ENCODE results near the gene STX11.
"Not testable (repeated sequence)": the region's sequence is repeated elsewhere in the genome, so short reads cannot be mapped to it uniquely, and the experiment has no call there.

The STX11 gene

GRCh38 chr6:144174006-144174405 lies 23.7 kb downstream of the STX11 start:
- FAIRE-seq (no peak), DNase-seq (ENCODE audit: low spot score) (no peak)

- FAIRE-seq, result no peak
- DNase-seq (ENCODE audit: low spot score), result no peak
Observed at GRCh38 chr6:144176043-144176442, 25.7 kb downstream of the STX11 start.

- no peak for DNase-seq (ENCODE audit: low spot score)
- FAIRE-seq, result no peak
Observed at GRCh38 chr6:144177726-144178125, 27.4 kb downstream of the STX11 start.

GRCh38 chr6:144178323-144178722 lies 28.0 kb downstream of the STX11 start:
- FAIRE-seq, result no peak

DNA sequence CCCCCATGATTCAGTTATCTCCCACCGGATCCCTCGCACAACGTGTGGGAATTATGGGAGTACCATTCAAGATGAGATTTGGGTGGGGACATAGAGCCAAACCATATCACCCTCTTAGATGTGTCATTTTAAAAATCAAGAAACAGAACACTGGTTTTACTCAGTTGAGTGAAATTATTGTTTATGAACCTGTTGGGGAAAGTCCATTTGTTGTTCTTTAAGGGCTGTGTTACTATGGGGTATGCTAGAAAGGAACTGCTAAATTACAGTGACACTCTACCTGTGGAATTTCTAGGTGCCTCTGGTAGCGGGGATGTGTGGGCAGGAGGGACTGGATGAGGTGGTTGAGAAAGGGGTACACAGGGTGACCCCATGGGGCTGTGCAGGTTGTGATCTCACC lies 28.9 kb downstream of the STX11 start:
- FAIRE-seq (no peak), DNase-seq (ENCODE audit: low spot score) (no peak)

More at GRCh38 chr6:144178323-144178722, 28.0 kb downstream of the STX11 start:
- no peak for DNase-seq (ENCODE audit: low spot score)

GRCh38 chr6:144179828-144180227 lies 29.5 kb downstream of the STX11 start:
- DNase-seq (ENCODE audit: low spot score), result no peak
- no peak for FAIRE-seq

DNA sequence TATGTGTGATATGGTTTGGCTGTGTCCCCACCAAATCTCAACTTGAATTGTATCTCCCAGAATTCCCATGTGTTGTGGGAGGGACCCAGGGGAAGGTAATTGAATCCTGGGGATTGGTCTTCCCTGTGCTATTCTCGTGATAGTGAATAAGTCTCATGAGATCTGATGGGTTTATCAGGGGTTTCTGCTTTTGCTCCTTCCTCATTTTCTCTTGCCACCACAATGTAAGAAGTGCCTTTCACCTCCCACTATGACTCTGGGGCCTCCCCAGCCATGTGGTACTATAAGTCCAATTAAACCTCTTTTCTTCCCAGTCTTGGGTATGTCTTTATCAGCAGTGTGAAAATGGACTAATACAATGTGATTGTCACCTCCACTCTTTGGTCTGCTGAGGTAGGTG lies 30.0 kb downstream of the STX11 start:
- not testable (repeated sequence) for DNase-seq (ENCODE audit: low spot score); FAIRE-seq

DNA sequence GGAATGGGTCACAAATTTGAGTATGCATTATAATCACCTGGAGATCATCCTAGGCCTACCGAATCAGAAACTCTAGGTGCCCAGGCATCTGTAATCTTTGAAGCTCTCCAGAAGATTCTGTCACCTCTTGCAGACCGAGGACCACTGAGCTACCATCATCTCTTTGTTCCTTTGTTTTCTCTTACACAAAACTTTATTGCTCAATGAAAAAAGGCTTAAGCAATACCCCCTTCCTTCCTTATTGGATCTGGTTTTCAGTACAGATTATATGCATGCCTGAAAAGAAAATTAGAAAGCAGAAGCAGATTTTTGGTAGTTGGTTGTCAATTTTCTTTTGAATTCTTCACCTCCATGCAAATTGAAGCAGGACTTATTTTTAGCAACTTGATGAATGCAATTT lies 31.3 kb downstream of the STX11 start:
- DNase-seq (ENCODE audit: low spot score), result no peak
- no peak for FAIRE-seq

DNA sequence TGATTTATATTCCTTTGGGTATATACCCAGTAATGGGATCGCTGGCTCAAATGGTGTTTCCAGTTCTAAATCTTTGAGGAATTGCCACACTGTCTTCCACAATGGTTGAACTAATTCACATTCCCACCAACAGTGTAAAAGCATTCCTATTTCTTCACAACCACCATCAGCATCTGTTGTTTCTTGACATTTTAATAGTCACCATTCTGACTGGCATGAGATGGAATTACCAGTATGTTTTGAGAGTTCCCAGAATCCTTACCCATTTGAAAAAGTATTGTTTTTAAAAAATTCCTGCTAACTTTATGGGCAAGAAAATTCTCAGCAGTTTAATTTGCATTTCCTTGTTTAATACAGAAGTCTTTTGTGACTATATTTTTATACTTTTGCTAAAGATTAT lies 33.9 kb downstream of the STX11 start:
- DNase-seq (ENCODE audit: low spot score); FAIRE-seq: not testable (repeated sequence)

DNA sequence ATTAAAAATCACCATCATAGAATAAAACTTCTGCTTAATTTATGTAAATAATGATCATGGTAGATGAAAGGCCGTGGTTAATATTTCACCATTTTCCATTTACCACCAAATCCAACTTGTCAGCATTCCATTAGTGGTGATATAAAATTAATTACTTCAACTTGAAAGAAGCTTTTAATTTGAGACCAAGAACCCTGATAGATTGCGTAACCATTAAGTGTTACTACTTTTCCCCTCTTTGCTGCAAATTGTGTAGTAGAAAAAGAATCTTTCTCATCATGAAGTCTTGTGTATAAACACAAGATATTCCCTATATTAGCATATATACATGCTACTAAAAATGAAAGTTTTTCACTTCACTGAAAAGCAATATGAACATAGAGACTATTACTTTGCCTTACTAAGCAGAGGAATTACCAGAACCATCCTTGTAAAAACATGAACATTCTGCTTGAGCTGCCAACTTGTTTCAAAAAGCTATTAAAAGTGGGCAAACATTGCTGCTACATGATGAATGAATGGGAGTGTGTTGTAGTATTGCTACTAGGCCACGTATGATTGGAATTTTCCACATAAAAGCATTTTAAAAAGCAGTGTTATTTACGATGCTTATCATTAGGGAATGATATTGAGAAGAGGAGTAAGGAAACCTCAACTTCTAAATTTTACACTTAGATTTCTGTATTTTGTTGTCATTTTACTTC lies 35.0 kb downstream of the STX11 start:
- no peak for DNase-seq (ENCODE audit: low spot score)
- FAIRE-seq, result no peak

- FAIRE-seq (no peak), DNase-seq (ENCODE audit: low spot score) (no peak)
Observed at GRCh38 chr6:144186817-144187625, 36.7 kb downstream of the STX11 start.

DNA sequence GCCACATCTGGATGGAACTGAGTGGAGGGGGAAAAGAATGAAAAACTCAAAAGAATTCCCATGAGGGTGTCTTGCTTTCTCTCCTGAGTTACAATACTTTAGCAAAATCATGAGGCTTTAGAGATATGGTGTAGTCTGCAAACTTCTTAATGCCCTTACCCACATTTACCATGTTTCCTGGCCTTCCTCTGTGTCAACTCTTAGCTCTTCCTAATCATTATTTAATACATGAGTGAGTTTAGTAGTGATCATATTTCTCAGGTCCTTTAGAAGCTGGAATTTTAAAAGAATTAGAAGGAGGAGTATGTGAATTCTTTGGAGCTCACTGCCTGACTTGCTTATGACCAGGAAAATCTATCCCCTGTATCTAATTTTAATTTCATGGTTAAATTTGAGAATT lies 39.0 kb downstream of the STX11 start:
- DNase-seq (ENCODE audit: low spot score), result no peak
- no peak for FAIRE-seq

GRCh38 chr6:144190080-144190479 lies 39.8 kb downstream of the STX11 start:
- no peak for FAIRE-seq
- DNase-seq (ENCODE audit: low spot score), result no peak

DNA sequence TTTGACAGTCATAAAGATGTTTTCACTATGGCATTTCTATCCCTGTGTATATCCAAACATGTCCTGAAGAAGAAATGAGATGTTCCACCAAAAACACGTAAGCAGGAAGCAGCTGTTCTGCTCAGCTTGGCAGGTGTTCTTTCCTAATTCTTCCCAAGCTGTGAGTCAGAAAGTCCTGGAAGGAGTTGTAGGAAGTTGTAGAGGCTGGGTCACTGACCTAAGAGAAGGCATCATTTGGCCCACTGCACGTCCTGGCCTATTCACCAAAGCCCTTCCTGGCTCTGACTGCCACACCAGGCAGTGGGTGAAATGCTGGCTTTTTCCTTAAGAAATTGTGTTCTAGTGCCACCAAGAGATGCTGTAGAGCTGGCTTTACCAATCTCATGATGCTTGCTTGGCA lies 40.3 kb downstream of the STX11 start:
- DNase-seq (ENCODE audit: low spot score) (peak; percentile 9), FAIRE-seq (no peak)

GRCh38 chr6:144193181-144193580 lies 42.9 kb downstream of the STX11 start:
- no peak for FAIRE-seq
- no peak for DNase-seq (ENCODE audit: low spot score)

DNA sequence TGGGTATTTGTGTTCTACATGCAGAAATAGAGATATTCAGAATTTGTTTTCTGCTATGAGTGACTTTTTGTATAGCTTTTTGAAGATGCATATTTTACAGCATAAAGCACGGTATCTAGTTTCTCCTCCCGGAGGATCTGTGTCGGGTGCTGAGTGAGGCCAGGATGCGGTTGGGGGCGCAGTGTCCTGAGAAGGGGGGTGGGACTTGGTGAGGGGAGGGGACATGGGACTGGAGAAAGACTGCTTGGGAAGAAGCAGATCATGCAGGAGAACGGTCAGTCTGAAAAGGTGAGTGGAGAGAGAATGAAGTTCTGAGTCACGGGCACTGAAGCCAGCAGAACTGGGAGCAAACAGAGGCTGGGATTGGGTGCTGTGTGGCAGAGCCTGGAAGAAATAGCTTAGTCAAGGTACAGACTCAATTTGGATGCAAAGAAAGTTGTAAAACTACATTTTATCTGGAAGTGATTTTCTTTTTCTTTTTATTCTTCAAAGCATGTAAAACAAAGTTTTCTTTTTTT lies 44.0 kb downstream of the STX11 start:
- no peak for FAIRE-seq
- DNase-seq (ENCODE audit: low spot score), result no peak

DNA sequence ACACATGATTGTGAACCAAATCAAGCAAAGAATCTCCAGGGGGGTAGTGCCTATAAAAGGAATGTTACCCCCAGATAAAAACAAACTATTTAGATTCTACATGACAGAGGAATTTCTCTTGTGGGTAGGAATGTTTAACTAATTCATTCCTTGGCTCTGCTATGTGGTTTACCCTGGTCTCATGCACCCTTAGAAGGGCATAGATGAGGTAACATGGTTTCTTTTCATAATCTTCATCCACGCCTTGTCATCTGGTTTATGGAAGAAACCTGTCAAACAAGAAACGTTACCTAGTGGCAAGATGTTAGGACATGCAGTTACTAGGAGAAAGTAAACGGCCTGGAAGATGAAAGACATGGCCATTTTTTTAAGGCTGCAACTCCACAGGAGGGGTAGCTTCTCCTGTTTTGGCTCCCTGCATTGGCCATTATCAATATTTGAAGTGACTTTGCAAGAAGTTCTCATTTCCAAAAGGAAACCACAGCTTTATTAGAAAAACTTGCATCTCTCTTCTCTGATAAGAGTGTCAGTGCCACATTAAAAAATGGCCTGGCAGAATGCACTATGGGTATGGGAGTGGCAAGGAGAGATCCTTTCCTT lies 45.5 kb downstream of the STX11 start:
- no peak for FAIRE-seq
- DNase-seq (ENCODE audit: low spot score), result peak; percentile 31

DNA sequence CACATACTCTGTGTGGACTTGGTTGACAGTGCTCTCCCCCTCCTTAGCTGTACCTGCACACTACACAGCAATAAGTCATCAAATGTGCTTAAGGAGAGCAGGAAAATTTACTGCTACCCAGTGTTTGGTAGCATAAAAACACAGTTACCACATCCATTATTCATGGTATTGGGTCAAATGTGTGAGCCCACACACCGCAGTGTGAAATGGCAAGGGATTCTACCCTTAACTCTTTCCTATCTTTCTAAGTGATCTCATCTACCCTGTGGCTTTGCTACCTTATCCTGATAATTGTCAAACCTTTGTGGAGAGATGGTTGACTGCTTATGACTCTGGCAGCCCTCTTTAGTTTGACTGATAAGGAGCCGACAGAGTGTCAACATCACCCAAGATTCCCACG lies 47.6 kb downstream of the STX11 start:
- FAIRE-seq, result no peak
- DNase-seq (ENCODE audit: low spot score), result no peak

GRCh38 chr6:144202879-144203468 lies 52.7 kb downstream of the STX11 start:
- no peak for DNase-seq (ENCODE audit: low spot score)
- FAIRE-seq, result no peak

DNA sequence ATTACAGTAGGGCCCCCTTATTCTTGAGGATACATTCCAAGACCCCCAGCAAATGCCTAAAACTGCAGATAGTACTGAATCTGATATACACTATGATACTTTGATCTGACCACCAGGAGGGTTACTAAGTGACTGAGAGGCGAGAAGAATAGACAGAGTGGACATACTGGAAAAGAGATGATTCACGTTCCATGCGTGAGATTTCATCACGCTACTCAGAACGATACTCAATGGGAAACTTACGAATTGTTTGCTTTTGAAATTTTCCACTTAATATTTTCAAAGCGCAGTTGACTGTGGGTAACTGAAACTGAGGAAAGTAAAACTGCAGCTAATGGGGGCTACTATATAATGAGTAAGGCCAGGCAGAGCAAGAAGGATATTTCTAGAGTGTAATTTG lies 60.8 kb downstream of the STX11 start:
- DNase-seq (ENCODE audit: low spot score) (no peak), FAIRE-seq (no peak)

DNA sequence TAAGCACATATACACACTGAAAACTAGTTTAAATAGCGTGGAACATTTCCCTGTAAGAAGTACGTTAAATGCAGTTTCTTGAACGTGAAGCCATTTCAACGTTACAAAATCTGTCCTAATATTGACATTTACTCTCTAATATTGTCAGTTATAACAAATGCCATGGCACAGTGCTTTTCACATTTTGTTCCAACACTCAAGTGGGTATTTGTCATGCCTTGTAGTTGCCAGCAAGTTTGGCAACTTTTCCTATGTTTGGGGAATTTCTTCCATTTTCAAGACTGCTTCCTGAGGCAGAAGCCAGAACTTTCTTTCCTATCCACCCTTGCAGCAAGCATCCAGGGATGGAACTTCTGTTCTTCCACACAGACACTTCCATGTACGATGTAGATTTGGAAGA lies 63.0 kb downstream of the STX11 start:
- no peak for DNase-seq (ENCODE audit: low spot score)

GRCh38 chr6:144214029-144214428 lies 63.7 kb downstream of the STX11 start:
- DNase-seq (ENCODE audit: low spot score) (no peak), FAIRE-seq (no peak)

More for the DNA sequence above, 63.0 kb downstream of the STX11 start:
- FAIRE-seq, result no peak

Measured in urothelium cell line (cell line).